ENCODE results near the gene RNF123.
"Not testable (repeated sequence)": the region's sequence is repeated elsewhere in the genome, so short reads cannot be mapped to it uniquely, and the experiment has no call there.

RNF123 gene

DNA sequence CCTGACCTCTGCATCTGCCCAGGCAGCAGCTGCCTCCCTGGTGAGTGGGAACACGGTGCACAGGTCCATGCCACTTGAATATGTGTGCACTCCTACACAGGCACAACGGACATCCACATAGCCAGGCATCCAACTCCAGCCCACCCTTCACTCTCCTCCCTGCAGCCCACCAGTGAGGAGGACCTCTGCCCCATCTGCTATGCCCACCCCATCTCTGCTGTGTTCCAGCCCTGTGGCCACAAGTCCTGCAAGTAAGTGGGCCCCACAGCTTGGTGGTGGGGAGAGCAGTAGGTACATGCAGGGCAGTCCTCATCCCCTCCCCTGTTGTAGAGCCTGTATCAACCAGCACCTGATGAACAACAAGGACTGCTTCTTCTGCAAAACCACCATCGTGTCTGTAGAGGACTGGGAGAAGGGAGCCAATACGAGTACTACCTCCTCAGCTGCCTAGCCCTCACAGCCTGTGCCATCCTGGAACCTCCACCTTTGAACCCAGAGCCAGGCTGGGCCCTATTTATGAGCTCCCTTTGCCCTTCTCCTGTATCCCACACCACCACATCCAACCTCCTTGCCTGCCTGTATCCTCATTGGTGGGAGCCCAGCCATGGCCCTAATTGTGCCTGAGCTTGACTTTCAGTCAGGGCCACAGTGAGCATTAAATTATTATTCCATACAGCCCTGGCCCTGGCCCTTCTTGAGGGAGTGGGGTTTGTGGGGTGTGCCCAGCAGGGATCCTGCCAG is 31.7 kb downstream of the RNF123 start:
- DNase-seq (ENCODE audit: low read depth), result no peak

DNA sequence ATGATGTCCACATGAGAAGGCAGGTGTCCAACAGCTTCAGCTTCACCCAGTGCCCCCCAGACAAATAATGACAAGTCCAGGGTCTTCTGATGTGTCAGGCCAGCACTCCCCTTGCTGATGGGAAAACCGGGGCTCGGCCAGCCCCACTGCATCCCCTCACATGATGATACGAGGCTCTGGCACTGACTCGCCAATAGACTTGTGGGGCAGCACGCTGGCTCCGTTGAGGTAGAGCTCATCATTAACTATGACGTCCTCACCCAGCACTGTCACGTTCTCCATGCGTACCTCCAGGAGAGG is 32.2 kb downstream of the RNF123 start:
- DNase-seq (ENCODE audit: low read depth), result no peak

DNA sequence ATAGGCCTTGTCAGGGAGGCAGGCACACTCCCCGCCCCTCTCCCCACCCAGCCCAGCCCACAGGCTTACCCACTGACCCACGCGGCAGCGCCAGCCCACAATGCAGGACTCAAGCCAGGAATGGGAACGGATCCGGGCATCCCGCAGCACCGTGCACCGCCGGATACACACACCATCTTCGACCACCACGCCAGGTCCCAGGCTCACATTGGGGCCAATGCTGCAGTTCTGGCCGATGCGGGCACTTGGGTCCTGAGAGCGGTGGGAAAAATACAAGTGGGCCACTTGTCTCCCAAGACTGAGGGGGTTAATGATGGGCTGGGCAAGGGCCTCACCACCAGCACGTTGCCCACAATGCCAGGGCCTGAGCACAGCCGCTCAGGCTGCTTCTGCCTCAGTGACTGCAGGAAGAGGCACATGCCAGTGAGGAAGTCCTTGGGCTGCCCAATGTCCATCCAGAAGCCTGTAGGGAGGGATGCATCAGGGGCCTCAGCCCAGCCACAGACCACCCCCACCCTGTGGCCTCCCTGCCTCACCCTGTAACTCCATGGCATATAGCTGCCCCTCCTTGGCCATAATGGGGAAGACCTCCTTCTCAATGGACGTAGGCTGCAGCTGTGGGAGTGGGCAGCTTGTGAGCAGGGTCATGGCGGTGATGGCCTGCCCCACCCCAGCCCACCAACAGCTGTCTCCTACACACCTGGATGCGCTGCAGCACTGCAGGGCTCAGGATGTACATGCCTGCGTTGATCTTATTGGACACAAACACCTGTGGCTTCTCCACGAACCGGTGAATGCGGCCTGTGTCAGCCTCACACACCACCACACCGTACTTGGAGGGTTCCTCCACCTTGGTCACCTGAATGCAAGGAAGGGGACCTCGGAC is 32.8 kb downstream of the RNF123 start:
- no peak for DNase-seq (ENCODE audit: low read depth)

DNA sequence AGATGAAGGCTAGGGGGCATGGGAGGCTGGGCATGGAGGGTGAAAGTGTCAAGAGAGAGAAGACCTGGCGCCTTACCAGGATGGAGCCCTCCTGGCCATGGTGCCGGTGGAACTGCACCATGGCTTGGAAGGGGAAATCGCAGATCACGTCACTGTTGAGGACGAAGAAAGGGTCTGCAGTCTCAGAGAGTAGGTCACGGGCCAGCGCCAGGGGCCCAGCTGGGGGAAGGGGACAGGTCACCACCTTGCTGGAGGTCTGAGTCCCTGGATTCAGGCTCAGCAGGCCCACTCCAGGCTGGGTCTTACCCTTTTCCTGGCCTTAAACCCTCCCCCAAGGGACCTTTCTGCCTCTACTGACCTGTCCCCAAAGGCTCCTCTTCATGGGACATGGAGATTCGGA is 33.5 kb downstream of the RNF123 start:
- no peak for DNase-seq (ENCODE audit: low read depth)

DNA sequence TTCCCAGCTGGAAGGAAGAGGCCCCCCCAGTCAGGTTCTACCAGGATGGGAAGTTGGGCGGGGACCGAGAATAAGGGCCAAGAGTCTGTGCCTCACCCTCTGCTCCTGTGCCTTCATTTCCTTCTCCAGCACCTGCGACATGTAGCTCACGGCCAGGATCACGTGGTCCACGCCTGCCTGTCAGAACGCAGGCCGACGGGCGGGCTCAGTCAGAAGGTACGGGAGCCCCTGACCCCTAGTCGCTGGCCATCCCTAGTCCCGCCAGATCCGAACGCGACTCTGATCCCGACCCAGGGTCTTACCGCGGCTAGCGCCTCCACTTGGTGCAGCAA is 33.9 kb downstream of the RNF123 start:
- DNase-seq (ENCODE audit: low read depth), result peak; percentile 37

DNA sequence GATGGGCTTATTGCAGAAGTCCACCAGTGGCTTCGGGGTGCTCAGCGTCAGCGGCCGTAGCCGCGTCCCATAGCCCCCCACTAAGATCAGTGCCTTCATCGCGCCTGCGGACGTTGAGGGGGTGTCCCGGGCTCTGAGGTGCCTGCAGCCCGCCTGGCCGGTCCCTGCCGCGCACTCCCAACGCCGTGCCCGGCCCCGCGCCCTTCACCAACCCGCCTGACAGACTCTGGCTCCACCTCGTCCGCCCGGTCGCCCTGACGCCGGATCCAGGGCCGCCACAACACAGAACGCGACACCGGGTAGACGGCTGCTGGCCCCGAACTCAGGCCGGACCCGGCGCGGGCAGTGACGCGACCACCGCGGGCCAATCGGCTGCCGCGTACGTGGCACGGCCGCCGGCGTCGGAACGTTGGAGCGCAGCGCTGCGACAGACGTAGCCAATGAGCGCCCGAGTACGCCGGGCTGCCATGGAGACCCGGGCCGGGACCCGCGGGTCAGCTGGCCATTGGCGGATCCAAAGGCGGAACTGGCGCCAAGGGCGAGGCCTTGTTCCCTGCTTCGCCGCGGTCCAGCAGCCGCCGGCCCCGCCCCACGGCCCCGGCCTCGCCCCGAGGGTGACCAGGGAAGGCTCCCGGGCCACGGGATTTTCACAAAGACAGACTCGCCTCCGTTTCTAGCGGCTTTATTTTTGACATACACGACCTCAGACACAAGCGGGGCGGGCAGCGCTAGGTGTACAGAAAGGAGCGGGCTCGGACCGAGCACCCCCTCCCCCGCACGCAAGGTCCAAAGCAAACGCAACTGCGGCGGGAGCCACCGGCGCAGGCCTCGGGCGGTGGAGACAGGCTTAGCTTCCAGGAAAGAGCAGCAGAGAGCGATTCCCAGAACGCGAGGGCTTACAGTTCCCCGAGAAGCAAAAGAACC is 34.5 kb downstream of the RNF123 start, which contains the start of gene GMPPB:
TSS of gene GMPPB (minus strand) at position 324 of the 924 bp plus-strand sequence. CDS start at position 99, 225 bp downstream.
- peak; percentile 83 for DNase-seq (ENCODE audit: low read depth)

DNA sequence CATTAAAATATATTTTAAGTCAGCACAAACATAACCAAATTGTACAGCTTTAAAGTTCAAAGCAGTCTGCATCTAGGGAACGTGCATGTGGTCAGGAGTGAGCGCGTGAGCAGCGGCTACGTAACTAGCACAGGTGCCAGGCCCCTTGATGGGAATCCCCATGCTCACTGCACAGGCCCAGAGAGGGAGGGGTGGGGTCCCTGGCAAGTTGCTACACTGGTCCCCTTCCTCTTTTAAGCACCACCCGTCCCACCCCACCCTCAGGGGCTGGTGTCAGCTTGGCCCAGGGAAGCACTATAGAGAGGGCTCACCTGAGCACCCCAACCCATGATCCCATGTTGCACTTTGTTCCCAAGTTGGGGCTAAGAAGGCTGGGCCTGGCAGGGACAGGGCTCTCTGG is 35.2 kb downstream of the RNF123 start:
- DNase-seq (ENCODE audit: low read depth), result no peak

DNA sequence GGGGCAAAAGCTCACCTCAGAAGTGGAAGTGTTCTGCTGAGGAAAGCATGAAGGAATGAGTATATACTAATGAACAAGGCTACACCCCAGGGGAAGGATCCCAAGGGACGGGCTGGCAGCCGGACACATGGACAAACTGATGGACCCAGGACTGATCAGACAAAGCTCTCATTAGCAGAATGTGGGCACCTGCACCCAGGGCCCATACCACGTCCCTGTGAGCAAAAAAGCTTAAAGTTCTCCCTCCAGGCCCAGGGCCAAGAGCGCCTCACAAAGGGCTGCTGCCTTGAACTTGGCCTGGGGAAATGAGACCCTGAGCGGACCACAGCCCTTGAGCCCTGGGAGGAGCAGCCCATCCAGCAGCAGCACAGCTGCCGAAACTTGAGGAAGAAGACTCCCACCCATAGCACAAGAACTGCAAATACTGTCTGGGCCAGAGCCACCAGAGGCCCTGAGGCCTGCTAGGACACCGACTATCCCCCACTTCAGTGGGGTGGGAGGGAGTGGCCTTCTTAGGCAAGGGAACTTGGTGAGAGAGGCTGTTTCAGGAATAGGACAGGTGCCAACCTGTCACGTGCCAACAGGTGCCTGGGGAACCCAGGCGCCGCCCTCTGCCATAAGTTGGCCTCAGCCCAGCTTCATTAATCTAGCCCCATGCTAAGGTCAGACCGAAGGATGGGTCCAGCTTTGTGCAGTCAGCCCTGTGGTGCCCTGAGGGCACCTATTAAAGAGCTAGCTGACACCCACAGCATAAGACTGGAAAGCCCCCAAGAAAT is 36.7 kb downstream of the RNF123 start:
- no peak for DNase-seq (ENCODE audit: low read depth)

DNA sequence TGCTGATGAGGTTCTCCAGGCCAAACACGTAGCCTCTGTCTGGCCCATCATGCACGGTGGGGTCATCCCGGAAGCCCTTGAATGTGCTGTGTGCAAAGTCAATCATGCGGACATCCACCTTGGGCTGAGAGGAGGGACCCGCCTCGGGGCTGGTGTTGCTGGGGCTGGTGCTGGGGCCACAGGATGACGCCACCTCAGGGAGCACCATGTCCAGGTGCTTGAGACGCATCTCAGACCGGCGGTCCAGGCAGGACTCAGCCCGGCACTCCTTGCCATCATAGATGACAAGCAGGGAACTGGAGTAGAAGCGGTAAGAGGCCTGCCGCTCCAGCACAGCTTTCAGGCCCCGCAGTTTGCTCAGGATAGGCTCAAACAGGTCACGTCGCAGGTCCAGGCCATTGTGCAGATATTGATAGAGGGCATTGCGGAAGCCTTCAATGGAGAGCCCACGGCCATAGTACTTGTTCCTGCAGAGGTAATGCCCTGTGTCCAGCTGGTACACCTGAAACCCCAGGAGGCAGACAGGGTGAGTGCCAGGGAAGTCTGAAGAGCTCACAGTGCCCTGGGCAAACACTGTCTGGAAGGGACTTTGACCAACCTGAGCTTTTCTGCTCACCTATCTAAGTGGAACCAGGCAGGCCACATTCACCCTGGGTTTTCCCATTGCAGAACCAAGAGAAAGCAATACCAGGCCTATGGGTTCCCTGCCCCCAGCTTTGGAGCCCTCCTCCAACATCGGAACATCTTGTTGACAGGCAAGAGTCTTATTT is 38.0 kb downstream of the RNF123 start:
- DNase-seq (ENCODE audit: low read depth), result no peak

DNA sequence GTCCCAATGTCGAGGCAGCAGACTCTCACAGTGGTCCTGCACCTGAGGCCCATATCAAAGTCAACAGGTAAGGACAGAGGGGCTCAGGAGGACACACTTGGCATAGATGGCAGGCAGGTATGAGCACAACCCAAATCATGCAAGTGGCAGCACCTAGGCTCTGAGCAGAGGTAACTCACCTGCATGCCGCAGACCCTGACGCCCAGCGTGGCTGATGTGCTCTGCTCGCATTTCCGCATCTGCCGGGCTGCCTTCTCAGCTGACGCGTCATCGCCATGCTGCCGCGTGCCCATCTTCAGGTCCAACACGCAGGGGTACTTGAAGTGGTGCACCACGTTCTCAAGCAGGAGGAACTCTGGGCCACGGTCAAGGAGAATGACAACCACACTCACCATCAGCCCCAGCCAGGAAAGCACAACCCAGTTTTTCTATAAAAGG is 38.6 kb downstream of the RNF123 start:
- no peak for DNase-seq (ENCODE audit: low read depth)

DNA sequence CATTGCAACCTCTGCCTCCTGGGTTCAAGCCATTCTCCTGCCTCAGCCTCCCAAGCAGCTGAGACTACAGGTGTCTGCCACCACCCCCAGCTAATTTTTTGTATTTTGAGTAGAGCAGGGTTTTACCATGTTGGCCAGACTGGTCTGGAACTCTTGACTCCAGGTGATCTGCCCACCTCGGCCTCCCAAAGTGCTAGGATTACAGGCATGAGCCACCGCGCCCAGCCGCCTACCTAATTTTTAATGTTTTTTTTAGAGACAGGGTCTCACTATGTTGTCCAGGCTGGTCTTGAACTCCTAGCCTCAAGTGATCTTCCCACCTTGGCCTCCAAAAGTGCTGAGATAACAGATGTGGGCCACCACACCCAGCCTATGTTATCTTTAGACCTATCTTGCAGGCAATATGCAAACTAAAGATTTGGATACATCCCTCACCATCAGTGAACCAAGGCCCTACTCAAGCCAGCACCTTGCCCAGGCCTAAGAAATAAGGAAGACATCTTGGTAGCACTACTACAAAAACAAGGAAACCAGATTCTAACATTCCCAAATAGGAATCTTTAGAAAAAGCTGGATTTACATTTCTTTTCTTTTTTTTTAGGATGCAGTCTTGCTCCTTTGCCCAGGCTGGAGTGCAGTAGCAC is 40.7 kb downstream of the RNF123 start:
- DNase-seq (ENCODE audit: low read depth), result no peak

DNA sequence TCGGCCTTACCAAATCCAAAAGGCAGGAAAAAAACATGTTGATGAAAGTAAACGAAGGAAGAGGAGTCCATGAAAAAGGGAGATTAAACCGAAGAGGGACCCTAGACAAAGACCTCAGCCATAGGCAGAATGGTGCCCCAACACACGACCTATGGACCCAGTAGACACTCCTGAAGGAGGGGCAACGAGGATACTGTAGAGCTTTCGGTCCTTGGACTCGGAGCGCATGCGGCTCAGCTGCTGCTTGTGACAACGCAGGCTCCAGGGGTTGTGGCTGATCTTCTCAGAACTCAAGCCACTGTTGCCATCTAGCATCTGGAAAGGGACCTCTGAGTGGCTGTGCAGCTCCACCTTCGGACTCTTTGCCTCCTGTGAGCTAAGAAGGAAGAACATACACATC is 43.2 kb downstream of the RNF123 start:
- DNase-seq (ENCODE audit: low read depth), result no peak

DNA sequence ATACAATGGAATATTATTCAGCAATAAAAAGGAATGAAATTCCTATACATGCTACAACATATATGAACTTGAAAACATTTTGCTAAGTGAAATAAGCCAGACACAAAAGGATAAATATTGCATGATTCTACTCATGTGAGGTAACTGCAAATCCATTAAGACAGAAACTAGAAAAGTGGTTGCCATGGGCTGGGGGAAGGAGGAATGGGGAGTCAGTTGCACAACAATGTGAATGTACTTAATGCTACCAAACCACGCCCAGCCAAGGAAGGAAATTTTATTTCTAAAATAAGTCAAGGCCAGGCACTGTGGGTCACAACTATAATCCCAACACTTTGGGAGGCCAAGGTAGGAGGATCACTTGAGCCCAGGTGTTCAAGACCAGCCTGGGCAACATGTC is 44.2 kb downstream of the RNF123 start:
- no peak for DNase-seq (ENCODE audit: low read depth)

DNA sequence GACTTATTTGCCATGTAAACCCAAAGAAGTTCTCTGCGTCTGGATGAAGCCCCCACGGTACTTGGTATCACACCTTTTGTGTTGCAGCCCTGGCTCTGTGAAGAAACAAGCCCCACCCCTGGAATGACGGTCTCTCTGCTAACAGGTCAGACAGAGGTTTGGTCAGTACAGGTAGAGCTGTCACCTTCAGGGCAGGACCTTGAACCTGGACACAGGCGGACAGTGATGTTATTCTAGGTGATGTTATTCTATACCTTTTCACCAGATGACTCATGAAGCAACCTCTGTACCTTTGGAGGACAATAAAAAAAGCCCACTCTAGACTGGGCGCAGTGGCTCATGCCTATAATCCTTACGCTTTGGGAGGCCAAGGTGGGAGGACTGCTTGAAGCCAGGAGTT is 45.4 kb downstream of the RNF123 start:
- DNase-seq (ENCODE audit: low read depth), result no peak

DNA sequence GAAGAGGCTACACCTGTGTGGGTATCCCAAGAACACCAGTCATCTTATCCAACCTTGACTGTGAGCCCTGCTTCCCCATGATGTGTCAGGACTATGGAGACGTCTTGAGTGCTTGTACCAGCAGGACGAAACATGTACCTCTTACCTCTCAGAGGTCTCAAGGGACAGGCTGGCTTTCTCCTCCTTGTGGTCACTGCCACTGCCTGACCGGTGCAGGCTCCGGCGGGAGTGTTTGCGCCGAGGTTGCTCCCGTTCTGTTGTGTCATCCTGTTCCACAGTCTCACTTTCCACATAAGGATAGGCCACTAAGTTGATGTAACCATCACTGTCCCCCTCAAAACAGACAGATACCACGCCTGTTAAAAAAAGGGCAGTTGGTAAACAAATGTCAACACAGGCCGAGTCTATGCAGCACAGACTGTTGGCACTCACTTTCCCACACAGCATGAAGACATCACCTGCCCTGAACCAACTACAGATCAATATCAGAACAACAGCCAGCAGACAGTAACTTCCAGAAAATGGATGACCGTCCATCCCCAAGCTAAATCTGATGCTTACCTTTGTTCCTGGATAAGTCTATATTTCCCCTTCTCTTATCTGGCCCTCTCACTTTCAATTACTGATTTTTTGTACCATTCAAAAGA is 48.8 kb downstream of the RNF123 start:
- no peak for DNase-seq (ENCODE audit: low read depth)

DNA sequence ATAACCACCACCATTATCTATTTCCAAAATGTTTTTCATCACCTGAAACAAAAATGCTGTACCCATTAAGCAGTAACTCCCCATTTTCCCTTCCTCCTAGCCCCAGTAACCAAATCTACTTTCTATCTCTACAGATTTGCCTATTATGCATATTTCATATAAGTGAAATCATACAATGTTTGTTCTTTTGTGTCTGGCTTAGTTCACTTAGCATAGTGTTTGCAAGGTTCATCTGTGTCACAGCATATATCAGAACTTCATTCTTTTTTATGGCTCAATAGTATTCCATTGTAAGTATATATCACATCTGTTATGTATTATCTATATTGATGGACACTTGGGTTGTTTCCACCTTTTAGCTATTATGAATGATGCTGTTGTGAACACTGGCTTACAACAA is 51.1 kb downstream of the RNF123 start:
- no peak for DNase-seq (ENCODE audit: low read depth)

DNA sequence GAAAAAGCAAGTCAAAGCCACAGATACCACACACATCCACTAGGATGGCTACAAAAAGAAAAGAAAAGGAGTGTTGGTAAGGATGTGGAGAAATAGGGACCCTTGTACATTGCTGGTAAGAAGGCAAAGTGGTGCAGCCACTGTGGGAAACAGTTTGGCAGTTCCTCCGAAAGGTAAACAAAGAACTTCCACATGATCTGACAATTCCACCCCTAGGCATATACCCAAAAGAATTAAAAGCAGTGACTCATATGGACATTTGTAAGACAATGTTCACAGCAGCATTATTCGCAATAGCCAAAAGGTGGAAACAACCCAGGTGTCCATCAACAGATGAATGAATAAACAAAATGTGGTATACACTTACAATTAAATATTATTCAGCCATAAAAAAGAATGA is 56.6 kb downstream of the RNF123 start:
- DNase-seq (ENCODE audit: low read depth), result no peak

DNA sequence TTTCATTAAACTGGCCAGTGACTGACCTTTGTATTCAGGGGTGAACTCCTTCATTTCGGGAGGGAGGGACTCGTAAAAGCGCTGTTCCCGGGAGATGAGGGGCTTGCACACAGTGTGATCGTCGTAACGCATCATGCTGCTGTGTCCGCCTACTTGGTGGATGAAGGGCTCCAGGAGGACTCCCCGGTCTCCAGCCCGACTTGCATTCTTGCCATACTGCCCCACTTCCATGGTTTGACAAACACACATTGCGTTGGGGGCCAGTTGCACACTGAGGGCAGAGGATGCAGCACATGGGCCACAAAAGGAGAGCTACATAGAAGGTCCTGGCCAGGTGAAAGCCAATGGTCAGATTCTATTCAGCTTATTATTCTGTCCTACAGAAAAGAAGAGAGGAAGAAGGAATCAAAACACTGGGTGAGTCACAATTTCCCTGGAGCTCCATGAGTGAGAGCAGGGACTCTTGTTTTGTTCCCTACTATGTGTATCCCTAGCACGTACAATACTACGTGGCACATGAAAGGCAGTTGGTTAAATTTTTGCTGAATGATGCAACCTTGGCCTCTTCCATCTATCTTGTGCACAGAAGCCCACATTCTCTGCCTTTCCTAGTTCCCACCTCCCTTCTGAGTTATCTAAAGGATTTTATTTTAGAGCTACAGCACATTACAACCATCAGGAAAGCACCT is 58.6 kb downstream of the RNF123 start:
- no peak for DNase-seq (ENCODE audit: low read depth)

DNA sequence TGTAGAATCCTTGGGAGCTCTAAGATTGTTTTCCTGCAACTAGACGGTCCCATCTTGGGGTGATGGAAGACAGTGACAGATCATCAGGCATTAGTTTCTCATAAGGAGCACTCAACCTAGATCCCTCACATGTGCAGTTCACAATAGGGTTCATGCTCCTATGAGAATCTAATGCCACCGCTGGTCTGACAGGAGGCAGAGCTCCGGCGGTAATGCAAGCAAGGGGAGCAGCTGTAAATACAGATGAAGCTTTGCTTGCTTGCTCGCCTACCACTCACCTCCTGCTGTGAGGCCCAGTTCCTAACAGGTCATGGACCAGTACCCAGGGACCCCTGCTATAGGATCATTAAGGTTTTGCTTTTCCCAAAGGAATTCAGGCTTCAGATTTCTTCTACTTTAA is 59.5 kb downstream of the RNF123 start:
- DNase-seq (ENCODE audit: low read depth), result not testable (repeated sequence)
